HCT116 (cell line): ENCODE measurements around the gene NFIL3. TPM values are rescaled to one million over a fixed set of nuclear protein-coding genes. Genes with fewer than 3 reads are reported as not detected.
"Not testable (repeated sequence)": the region's sequence is repeated elsewhere in the genome, so short reads cannot be mapped to it uniquely, and the experiment has no call there.

ENCODE experiments used
- ATAC-seq: fragments of 200-7000 bp; cut with Tn5 transposase; 2 replicates; pipeline ENCODE4 v1.9.1; 2020; ENCODE audit warnings: mild to moderate bottlenecking, moderate library complexity
- BruUV-seq: library from RNA; stranded (reverse); fragments of 400-500 nt; replicated peaks from 2 replicates; lab custom pipeline; 2021; lab: Mats Ljungman, UMichigan
- CTCF ChIA-PET: fragments of 300-600 bp; sonication (Branson Sonifier 250); formaldehyde crosslinking; loops from one replicate; lab custom pipeline; 2021; ENCODE audit warnings: antibody characterized with exemption; lab: Charles Lee
- POLR2A ChIA-PET: fragments of 300-600, 350-600 bp; sonication (Branson Sonifier 250); formaldehyde crosslinking; loops from one replicate; lab custom pipeline; 2021; ENCODE audit warnings: antibody characterized with exemption; lab: Charles Lee
- RAD21 ChIA-PET, 2 experiments: fragments of 300-600 bp; sonication (Branson Sonifier 250); formaldehyde crosslinking; loops; one replicate each; lab custom pipeline; 2023; ENCODE audit warnings: low total read pairs in 2 of 2; ENCODE audit not compliant: uncharacterized antibody in 2 of 2, unreplicated experiment in 2 of 2, low non-redundant PET in 1 of 2; lab: Charles Lee
- DNase-seq: peaks from one replicate; pipeline ENCODE4 v3.0.0-alpha.2; 2010; ENCODE audit warnings: low read depth, low spot score
- H2AFZ ChIP-seq: fragments of 200-600 bp; shearing (Covaris generic), sonication (generic); 2 replicates; pipeline ENCODE4 v1.6.1; 2017; ENCODE audit warnings: low read depth, mixed run types, mixed read lengths, antibody characterized with exemption, low read length; ENCODE audit not compliant: poor library complexity, severe bottlenecking
- H3K27ac ChIP-seq: 2 replicates; pipeline ENCODE4 v1.5.1; 2012; ENCODE audit warnings: low read depth, low read length
- H3K27me3 ChIP-seq: fragments of 200-600 bp; sonication (generic); 2 replicates; pipeline ENCODE4 v1.6.1; 2016; ENCODE audit warnings: mixed run types, low read length, mixed read lengths; ENCODE audit not compliant: insufficient read depth
- H3K36me3 ChIP-seq, 2 experiments: fragments of 200-500 bp in 1 of 2; fragments of 200-600 bp in 1 of 2; sonication (Bioruptor generic) in 1 of 2; sonication (generic) in 1 of 2; 2 replicates each; pipeline versions ENCODE4 v1.5.1 to v1.6.1; 2014 to 2016; ENCODE audit warnings: low read length in 2 of 2, inconsistent platforms in 1 of 2, mixed read lengths in 1 of 2, mixed run types in 1 of 2; ENCODE audit not compliant: insufficient read depth in 2 of 2, control insufficient read depth in 1 of 2
- H3K4me1 ChIP-seq, 2 experiments: fragments of 200-600 bp in 1 of 2; sonication (generic) in 1 of 2; 2 replicates each; pipeline versions ENCODE4 v1.5.1 to v1.6.1; 2012 to 2017; ENCODE audit warnings: low read length in 2 of 2, inconsistent platforms in 1 of 2, mild to moderate bottlenecking in 1 of 2, mixed read lengths in 1 of 2, mixed run types in 1 of 2, moderate library complexity in 1 of 2; ENCODE audit not compliant: insufficient read depth in 2 of 2, control insufficient read depth in 1 of 2
- H3K4me2 ChIP-seq: fragments of 200-600 bp; sonication (generic); 2 replicates; pipeline ENCODE4 v1.6.1; 2017; ENCODE audit warnings: mixed run types, low read length, mixed read lengths
- H3K4me3 ChIP-seq, 2 experiments: fragments of 200-600 bp in 1 of 2; sonication (generic) in 1 of 2; replicated peaks in 1 of 2; 2 replicates each; pipeline ENCODE4 v1.5.1; 2011 to 2016; ENCODE audit warnings: low read length in 2 of 2, control low read depth in 1 of 2, low read depth in 1 of 2, mild to moderate bottlenecking in 1 of 2, mixed read lengths in 1 of 2, mixed run types in 1 of 2
- H3K79me2 ChIP-seq: fragments of 200-600 bp; sonication (generic); 2 replicates; pipeline ENCODE4 v1.6.1; 2017; ENCODE audit warnings: mild to moderate bottlenecking, mixed run types, low read length, moderate library complexity, mixed read lengths; ENCODE audit not compliant: insufficient read depth
- H3K9ac ChIP-seq: fragments of 200-600 bp; sonication (generic); 2 replicates; pipeline ENCODE4 v1.6.1; 2016; ENCODE audit warnings: low read length, mixed read lengths
- H3K9me2 ChIP-seq: fragments of 200-600 bp; sonication (generic), shearing (Covaris generic); 2 replicates; pipeline ENCODE4 v1.6.1; 2017; ENCODE audit warnings: mixed run types, mild to moderate bottlenecking, moderate library complexity; ENCODE audit not compliant: insufficient read depth
- H3K9me3 ChIP-seq, 2 experiments: fragments of 200-500 bp in 1 of 2; fragments of 200-600 bp in 1 of 2; sonication (Bioruptor generic) in 1 of 2; sonication (generic) in 1 of 2; 2 replicates each; pipeline ENCODE4 v1.6.1; 2014 to 2017; ENCODE audit warnings: low read length in 2 of 2, mixed read lengths in 2 of 2, inconsistent platforms in 1 of 2, low read depth in 1 of 2, mild to moderate bottlenecking in 1 of 2, mixed run types in 1 of 2, moderate library complexity in 1 of 2; ENCODE audit not compliant: control insufficient read depth in 1 of 2, insufficient read depth in 1 of 2
- H4K20me1 ChIP-seq: fragments of 200-600 bp; sonication (generic), shearing (Covaris generic); 2 replicates; pipeline ENCODE4 v1.6.1; 2017; ENCODE audit warnings: mixed run types, mild to moderate bottlenecking, moderate library complexity; ENCODE audit not compliant: insufficient read depth
- CTCF ChIP-seq, 3 experiments: fragments of 200-600 bp in 1 of 3; sonication (generic) in 1 of 3; IDR thresholded peaks in 2 of 3; conservative IDR thresholded peaks in 1 of 3; 2 replicates each; pipeline ENCODE4 v1.5.1; 2012 to 2017; ENCODE audit warnings: low read depth in 2 of 3, low read length in 2 of 3, antibody characterized with exemption in 1 of 3, borderline replicate concordance in 1 of 3, control low read depth in 1 of 3, mild to moderate bottlenecking in 1 of 3, mixed read lengths in 1 of 3, mixed run types in 1 of 3, moderate library complexity in 1 of 3; ENCODE audit not compliant: insufficient read depth in 1 of 3
- FOSL1 ChIP-seq: IDR thresholded peaks from 2 replicates; pipeline ENCODE4 v1.6.1; 2012; ENCODE audit warnings: low read depth
- RAD21 ChIP-seq: IDR thresholded peaks from 2 replicates; pipeline ENCODE4 v1.6.1; 2012; ENCODE audit warnings: low read depth, mild to moderate bottlenecking
- TCF7L2 ChIP-seq: IDR thresholded peaks from 2 replicates; pipeline ENCODE4 v1.7.0; 2011; ENCODE audit warnings: borderline replicate concordance, inconsistent platforms; ENCODE audit not compliant: insufficient read depth, insufficient read length; ENCODE audit errors: extremely low read depth
- YY1 ChIP-seq: IDR thresholded peaks from 2 replicates; pipeline ENCODE4 v1.6.1; 2011; ENCODE audit warnings: low read length, low read depth, moderate library complexity, mild to moderate bottlenecking; ENCODE audit not compliant: insufficient replicate concordance; ENCODE audit errors: extremely low read depth
- intact Hi-C: fragments of 100-400 bp; cut with micrococcal nuclease; formaldehyde crosslinking; loops from 2 replicates; pipeline ENCODE4 v1.10.0; 2022
- total RNA-seq: library from RNA; stranded (reverse); gene quantifications from one replicate; pipeline ENCODE4 v1.2.1, GENCODE V29; 2021; ENCODE audit not compliant: unreplicated experiment

NFIL3 gene
- total RNA-seq, 1 experiment from 2014 or later, result 38.0 TPM

DNA sequence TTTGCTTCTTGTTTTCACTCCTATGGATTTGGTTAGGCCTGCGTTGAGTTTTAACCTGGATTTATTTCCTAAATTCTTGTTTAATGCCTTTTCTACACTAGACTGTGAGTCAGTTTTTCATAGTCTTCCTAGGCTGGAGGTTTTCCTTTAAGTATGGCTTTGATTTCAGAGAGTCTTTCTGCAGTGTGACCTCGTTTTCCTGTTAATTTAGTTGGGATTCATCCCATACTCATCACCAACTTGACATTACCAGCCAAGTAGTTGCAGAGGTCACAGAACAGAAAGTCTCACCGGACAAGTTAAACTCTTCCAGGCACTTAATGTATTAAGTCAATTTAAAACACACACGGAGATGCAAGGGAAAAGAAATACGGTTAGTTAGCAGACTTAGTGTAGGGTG lies 32.2 kb downstream of the NFIL3 start:
- Histone ChIP-seq H3K27me3 (no peaks in the 10 kb centered on the region), H3K9me2 (peaks cover 3% of the 10 kb centered on the region; the same call in 1 of the 2 replicates), H3K9ac (no peak overlapping the region), H3K4me3 (no peak overlapping the region), H3K4me1 (peaks cover 4 to 12% of the 10 kb centered on the region in 2 experiments; a peak in 2 of 4 replicates), H2AFZ (no peak overlapping the region), H3K9me3 (no peaks in the 10 kb centered on the region), H3K4me2 (no peak overlapping the region), H3K36me3 (no peaks in the 10 kb centered on the region), H3K79me2 (no peaks in the 10 kb centered on the region), H3K27ac (no peak overlapping the region), H4K20me1 (no peaks in the 10 kb centered on the region)
- no peak for ATAC-seq
- BruUV-seq, result no TSS peak
- DNase-seq, result no peak
- ChIA-PET POLR2A (no interaction called here), RAD21 (no interaction called here), CTCF (no interaction called here)
- intact Hi-C loops, result no loop called here
- TF ChIP-seq TCF7L2 (no peak), CTCF (IDR thresholded peaks at IDR 0.05 in 2 of 3, conservative IDR thresholded peaks at IDR 0.05 in 1 of 3; ENCODE audit: borderline replicate concordance in 1 of 3, insufficient read depth in 1 of 3, low read depth in 2 of 3, low read length in 2 of 3) (no peak), YY1 (no peak), RAD21 (no peak), FOSL1 (no peak)

- H2AFZ ChIP-seq, H3K9ac ChIP-seq, RAD21 ChIA-PET, H3K27me3 ChIP-seq, H3K27ac ChIP-seq, ATAC-seq, H3K4me3 ChIP-seq, H3K9me3 ChIP-seq, BruUV-seq, H3K36me3 ChIP-seq, POLR2A ChIA-PET, H3K79me2 ChIP-seq, CTCF ChIA-PET, DNase-seq, H3K9me2 ChIP-seq, H3K4me2 ChIP-seq, intact Hi-C loops, H3K4me1 ChIP-seq, H4K20me1 ChIP-seq: not testable (repeated sequence)
Observed at GRCh38 chr9:91389686-91390085, 33.9 kb downstream of the NFIL3 start.
